IMR-90 (cell line): ENCODE measurements around the gene AADACL3.

Source experiments
- CEBPB ChIP-seq: IDR thresholded peaks from 2 replicates; pipeline ENCODE4 v1.6.1; 2012; ENCODE audit warnings: low read depth, low read length, improper control_type of control experiment
- CTCF ChIP-seq: conservative IDR thresholded peaks from 2 replicates; pipeline ENCODE4 v1.5.1; 2012; ENCODE audit warnings: mild to moderate bottlenecking, low read depth, low read length, improper control_type of control experiment
- FOS ChIP-seq: fragments of 150-350 bp; IDR thresholded peaks from 2 replicates; pipeline ENCODE4 v1.6.1; 2016; ENCODE audit warnings: low read depth, low read length
- MAFK ChIP-seq: IDR thresholded peaks from 2 replicates; pipeline ENCODE4 v1.6.1; 2012; ENCODE audit warnings: low read depth, low read length, improper control_type of control experiment
- MAZ ChIP-seq: IDR thresholded peaks from 2 replicates; pipeline ENCODE4 v1.6.1; 2012; ENCODE audit warnings: low read depth, mild to moderate bottlenecking, low read length, improper control_type of control experiment, moderate library complexity, borderline replicate concordance
- POLR2A ChIP-seq: IDR thresholded peaks from 2 replicates; pipeline ENCODE4 v1.6.1; 2012; ENCODE audit warnings: mild to moderate bottlenecking, low read depth, low read length
- RAD21 ChIP-seq: IDR thresholded peaks from 2 replicates; pipeline ENCODE4 v1.6.1; 2012; ENCODE audit warnings: low read length, improper control_type of control experiment
- SMC3 ChIP-seq: fragments of 150-350 bp; IDR thresholded peaks from 2 replicates; pipeline ENCODE4 v1.6.1; 2016; ENCODE audit warnings: low read depth, mild to moderate bottlenecking, antibody characterized with exemption, low read length, moderate library complexity
- USF2 ChIP-seq: fragments of 150-350 bp; IDR thresholded peaks from 2 replicates; pipeline ENCODE4 v1.6.1; 2017; ENCODE audit warnings: mild to moderate bottlenecking, antibody characterized with exemption, low read length, low read depth

- TF ChIP-seq CTCF (no peak), USF2 (no peak), POLR2A (no peak), CEBPB (no peak), FOS (no peak), RAD21 (no peak), MAFK (no peak), MAZ (no peak), SMC3 (no peak)
Measured at GRCh38 chr1:12762766-12763165, 46.9 kb downstream of the AADACL3 start.
